ENCODE data around the gene TEX264. TPM values are rescaled to one million over a fixed set of nuclear protein-coding genes. Genes with fewer than 3 reads are reported as not detected.
"Not testable (repeated sequence)": the region's sequence is repeated elsewhere in the genome, so short reads cannot be mapped to it uniquely, and the experiment has no call there.

Gene TEX264, protein sequence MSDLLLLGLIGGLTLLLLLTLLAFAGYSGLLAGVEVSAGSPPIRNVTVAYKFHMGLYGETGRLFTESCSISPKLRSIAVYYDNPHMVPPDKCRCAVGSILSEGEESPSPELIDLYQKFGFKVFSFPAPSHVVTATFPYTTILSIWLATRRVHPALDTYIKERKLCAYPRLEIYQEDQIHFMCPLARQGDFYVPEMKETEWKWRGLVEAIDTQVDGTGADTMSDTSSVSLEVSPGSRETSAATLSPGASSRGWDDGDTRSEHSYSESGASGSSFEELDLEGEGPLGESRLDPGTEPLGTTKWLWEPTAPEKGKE
- 34.7 and 35.0 TPM in 2 replicates for total RNA-seq (2014; rRNA removed; shearing (Covaris generic))

DNA sequence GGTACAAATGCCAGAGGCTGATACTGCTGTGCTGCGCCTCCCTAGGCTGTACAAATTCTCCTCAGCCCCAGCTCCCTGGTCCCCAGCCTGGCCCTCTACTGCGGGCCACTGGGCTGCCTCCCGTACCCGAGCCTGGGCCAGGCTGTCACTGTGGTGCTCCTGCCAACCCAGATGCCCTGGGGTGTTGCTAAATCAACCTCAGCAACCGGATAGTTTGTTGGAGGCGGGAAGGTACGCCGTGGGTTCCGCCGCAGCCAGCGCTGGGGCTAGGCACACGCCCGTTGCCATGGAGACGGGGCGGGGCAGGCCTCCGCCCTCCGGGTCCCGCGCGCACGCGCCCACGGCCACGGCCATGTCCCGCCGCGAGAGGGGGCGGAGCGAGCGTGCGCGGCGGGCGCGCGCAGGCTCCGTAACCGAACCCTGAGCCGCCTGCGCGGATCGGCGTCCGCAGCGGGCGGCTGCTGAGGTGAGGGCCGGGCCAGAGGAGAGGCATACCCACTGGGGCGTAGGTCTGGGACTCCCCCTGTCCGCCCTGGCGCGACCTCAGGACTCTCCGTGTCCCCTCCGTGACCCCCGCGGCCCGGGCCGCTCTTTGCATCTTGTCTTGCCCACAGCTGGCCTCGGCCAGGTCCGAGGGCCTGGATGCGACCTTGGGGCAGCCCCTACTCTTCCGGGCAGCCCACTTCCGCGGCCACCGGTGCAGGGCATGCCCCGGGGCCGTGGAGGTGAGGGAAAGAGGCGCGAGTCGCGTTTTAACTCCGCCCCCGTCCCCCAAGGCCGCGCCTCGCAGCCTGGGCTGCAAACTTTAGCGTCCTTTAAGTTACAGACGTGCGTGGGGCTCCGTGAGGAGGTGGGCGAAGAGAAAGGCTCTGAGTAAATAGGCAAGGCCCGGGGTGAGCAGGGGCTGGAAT lies at the start of gene TEX264:
Gene TEX264, plus strand, starts transcription at position 430 of the 911 bp plus-strand sequence. CDS start 3,053 bp downstream, outside the sequence.
- Histone ChIP-seq H3K9me3 (replicated peaks) (no peaks in the 10 kb centered on the region), H3K27me3 (no peaks in the 10 kb centered on the region), H3K4me3 (peak within 1 kb of the TSS; percentile 68), H3K27ac (peak within 1 kb of the TSS; percentile 70), H3K4me1 (peaks cover 4% of the 10 kb centered on the region; the same call in 1 of the 2 replicates), H3K36me3 (no peaks in the 10 kb centered on the region)
- peak; percentile 87 to 93 for DNase-seq

DNA sequence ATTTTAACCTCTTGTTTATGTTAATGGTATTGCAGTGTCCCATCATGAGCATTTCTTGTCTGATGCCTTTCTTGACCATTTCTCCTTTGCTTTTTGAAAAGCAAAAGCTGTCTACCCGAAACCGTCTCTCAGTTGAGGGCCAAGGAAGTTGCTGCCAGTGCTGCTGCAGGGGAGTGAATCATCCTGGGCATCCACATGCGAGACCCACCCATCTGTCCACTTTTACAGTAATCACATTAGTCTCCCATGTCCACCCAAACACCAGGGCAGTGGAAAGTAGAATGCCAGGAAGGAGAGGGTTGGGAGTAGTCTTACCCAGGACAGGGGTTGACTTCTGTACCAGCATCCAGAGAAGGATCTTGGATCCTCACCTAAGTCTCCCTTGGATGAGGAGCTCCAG lies 48.6 kb upstream of the TEX264 start:
- H3K4me1 ChIP-seq: 0 out of 2 replicates have a peak, but pooled peaks cover 3% of the 10 kb centered on the region
- H3K9me3 ChIP-seq (replicated peaks): no peaks in the 10 kb centered on the region
- H3K27me3 ChIP-seq: no peaks in the 10 kb centered on the region
- H3K36me3 ChIP-seq: peaks cover under 1% of the 10 kb centered on the region; the same call in 1 of the 2 replicates
- no peak overlapping the region for H3K4me3 ChIP-seq
- DNase-seq: no peak
- H3K27ac ChIP-seq: no peak overlapping the region

DNA sequence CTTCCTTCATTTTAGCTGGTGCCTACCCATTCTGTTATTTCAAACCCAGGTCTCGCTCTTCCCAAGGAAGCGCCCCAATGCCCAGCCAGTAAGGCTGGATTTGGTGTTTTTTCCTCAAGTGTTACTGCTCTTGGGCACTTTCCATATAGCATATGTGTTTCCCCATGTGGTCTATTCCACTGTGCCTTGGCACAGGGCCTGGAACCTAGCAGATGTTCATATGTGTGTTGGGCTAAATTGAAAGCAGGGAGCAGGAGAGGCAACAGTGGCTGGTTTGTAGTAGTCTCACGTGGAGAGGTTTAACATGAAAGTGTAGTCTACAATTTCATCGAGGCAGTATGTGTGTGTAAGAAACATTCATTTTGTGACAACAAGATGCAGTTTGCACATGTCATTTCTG lies 48.2 kb upstream of the TEX264 start:
- H3K4me1 ChIP-seq: 0 out of 2 replicates have a peak, but pooled peaks cover 3% of the 10 kb centered on the region
- H3K4me3 ChIP-seq: no peak overlapping the region
- peaks cover 4% of the 10 kb centered on the region; the same call in 1 of the 2 replicates for H3K36me3 ChIP-seq
- DNase-seq: peak in 1 of 2 experiments; percentile 18
- no peaks in the 10 kb centered on the region for H3K27me3 ChIP-seq
- no peaks in the 10 kb centered on the region for H3K9me3 ChIP-seq (replicated peaks)
- no peak overlapping the region for H3K27ac ChIP-seq

DNA sequence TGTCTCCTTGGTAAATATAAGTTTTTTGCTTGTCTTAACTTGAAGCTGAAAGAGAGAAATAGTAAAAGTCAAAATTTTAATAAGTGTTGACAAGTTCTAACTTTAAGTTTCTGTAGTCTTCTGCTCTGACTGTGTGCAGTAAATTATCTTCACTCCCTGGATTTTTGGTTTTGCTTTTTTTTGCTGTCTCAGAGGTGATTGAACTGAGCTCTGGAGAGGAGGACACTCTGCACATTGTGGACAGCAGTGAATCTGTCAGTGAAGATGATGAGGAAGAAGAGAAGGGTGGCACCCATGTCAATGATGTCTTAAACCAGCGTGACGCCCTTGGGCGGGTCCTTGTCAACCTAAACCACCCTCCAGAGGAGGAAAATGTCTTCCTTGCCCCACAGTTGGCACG lies 40.5 kb upstream of the TEX264 start:
- DNase-seq: no peak
- H3K27ac ChIP-seq: no peak overlapping the region
- no peak overlapping the region for H3K4me3 ChIP-seq
- no peaks in the 10 kb centered on the region for H3K27me3 ChIP-seq
- H3K36me3 ChIP-seq: peaks cover 23% of the 10 kb centered on the region
- H3K9me3 ChIP-seq (replicated peaks): no peaks in the 10 kb centered on the region
- H3K4me1 ChIP-seq: no peaks in the 10 kb centered on the region

DNA sequence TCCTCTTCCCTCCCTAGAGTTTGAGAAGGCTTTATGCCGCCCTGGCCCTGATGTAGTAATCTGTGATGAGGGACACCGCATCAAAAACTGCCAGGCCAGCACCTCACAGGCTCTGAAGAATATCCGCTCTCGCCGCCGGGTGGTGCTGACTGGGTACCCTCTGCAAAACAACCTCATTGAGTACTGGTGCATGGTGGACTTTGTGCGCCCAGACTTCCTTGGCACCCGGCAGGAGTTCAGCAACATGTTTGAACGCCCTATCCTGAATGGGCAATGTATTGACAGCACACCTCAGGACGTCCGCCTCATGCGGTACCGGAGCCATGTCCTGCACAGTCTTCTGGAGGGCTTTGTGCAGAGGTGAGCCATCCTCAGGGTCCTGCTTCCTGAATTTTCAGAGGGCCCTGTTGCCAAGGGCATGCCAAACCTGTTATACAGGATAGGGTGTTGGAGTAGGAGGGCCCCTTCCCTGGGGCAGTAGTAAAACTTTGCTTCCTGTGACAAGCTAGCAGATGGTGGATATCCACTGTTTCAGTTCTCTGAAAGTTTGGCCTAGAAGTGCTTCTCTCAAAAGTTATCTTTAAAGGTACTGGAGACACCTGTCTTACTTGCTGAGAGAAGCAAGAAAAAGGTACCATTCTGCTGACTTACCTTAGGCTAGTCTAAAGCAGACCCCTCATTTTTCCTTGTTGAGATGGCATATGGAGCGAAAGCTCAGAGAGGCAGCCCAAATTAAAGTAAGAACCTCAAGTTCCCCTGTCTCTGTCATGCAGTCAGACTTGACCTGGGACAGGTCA lies 33.7 kb upstream of the TEX264 start:
- Histone ChIP-seq H3K4me1 (no peaks in the 10 kb centered on the region), H3K9me3 (replicated peaks) (no peaks in the 10 kb centered on the region), H3K27me3 (no peaks in the 10 kb centered on the region), H3K4me3 (no peak overlapping the region), H3K36me3 (peaks cover 47% of the 10 kb centered on the region), H3K27ac (no peak overlapping the region)
- DNase-seq: no peak

DNA sequence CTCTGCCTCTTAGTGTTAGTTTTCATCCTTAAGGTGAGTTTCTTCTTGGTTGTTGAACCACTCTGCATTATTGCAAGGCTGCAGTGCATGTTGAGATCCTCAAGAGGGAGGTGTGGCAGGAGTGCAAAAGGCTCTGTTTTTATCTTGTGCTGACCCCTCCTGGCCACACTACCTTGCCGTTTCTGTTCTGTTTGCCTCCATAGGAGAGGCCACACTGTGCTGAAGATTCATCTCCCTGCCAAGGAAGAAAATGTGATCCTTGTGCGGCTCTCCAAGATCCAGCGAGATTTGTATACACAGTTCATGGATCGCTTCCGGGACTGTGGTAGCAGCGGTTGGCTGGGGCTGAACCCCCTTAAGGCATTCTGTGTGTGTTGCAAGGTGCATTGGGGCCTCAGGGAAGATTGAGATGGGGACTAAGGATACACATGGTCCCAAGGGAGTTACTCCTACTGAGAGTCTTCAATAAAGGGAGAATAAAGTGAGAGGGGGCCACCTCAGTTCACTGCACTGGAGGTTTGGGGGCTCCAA lies 33.0 kb upstream of the TEX264 start:
- peak; percentile 49 to 55 for DNase-seq
- Histone ChIP-seq H3K4me3 (no peak overlapping the region), H3K36me3 (peaks cover 48% of the 10 kb centered on the region)

DNA sequence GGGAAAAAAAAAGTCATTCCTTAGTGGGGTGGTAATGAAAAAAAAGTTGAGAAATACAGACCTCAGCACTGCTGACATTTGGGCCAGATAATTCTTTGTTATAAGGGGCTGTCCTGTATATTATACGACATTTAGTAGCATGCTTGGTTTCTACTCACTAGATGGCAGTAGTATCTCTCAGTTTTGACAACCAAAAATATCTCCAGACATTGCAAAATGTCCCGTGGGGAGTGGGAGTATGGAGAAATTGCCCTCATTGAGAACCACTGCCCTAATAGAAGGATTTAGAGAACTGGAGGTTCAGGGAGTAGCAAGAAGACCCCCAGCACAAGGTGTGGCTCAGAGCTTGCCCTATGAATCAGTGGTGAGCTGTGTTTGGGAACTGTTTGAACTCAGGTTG lies 28.6 kb upstream of the TEX264 start:
- Histone ChIP-seq H3K27ac (no peak overlapping the region), H3K9me3 (replicated peaks) (no peaks in the 10 kb centered on the region; the same call in 1 of the 2 replicates), H3K4me3 (no peak overlapping the region), H3K4me1 (no peaks in the 10 kb centered on the region), H3K36me3 (peaks cover 68% of the 10 kb centered on the region), H3K27me3 (no peaks in the 10 kb centered on the region)
- DNase-seq: peak in 1 of 2 experiments; percentile 12

More for the DNA sequence above, 33.0 kb upstream of the TEX264 start:
- H3K9me3 ChIP-seq (replicated peaks): no peaks in the 10 kb centered on the region
- no peak overlapping the region for H3K27ac ChIP-seq
- no peaks in the 10 kb centered on the region for H3K27me3 ChIP-seq
- H3K4me1 ChIP-seq: no peaks in the 10 kb centered on the region

DNA sequence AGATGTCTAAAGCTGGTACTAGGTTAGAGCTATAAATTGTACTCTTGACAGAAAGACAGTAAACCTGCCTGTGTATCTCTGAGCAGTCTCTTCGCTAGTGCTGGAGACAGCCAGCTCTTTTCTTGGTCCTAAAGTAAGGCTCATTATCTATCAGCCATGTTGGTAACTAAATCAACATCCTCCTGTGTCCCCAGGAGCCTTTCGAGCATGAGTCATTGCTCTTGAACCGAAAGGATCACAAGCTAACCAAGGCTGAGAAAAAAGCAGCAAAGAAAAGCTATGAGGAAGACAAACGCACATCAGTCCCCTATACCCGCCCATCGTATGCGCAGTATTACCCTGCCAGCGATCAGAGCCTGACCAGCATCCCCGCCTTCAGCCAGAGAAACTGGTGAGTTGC lies 25.0 kb upstream of the TEX264 start:
- Histone ChIP-seq H3K27me3 (no peaks in the 10 kb centered on the region), H3K36me3 (peaks cover 74% of the 10 kb centered on the region), H3K4me3 (no peak overlapping the region), H3K4me1 (no peaks in the 10 kb centered on the region), H3K27ac (no peak overlapping the region), H3K9me3 (replicated peaks) (peaks cover 3% of the 10 kb centered on the region; the same call in 1 of the 2 replicates)
- no peak for DNase-seq

DNA sequence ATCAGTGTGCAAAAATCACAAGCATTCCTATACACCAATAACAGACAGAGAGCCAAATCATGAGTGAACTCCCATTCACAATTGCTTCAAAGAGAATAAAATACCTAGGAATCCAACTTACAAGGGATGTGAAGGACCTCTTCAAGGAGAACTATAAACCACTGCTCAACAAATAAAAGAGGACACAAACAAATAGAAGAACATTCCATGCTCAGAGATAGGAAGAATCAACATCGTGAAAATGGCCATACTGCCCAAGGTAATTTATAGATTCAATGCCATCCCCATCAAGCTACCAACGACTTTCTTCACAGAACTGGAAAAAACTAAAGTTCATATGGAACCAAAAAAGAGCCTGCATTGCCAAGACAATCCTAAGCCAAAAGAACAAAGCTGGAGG lies 18.9 kb upstream of the TEX264 start:
- H3K4me3 ChIP-seq; H3K27ac ChIP-seq; H3K4me1 ChIP-seq; H3K9me3 ChIP-seq (replicated peaks); DNase-seq; H3K27me3 ChIP-seq: not testable (repeated sequence)
- peaks cover 43% of the 10 kb centered on the region for H3K36me3 ChIP-seq

DNA sequence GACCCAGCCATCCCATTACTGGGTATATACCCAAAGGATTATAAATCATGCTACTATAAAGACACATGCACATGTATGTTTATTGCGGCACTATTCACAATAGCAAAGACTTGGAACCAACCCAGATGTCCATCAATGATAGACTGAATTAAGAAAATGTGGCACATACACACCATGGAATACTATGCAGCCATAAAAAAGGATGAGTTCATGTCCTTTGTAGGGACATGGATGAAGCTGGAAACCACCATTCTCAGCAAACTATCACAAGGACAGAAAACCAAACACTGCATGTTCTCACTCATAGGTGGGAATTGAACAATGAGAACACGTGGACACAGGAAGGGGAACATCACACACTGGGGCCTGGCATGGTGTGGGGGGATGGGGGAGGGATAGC lies 17.6 kb upstream of the TEX264 start:
- H3K4me3 ChIP-seq; H3K27me3 ChIP-seq; DNase-seq; H3K9me3 ChIP-seq (replicated peaks); H3K4me1 ChIP-seq; H3K27ac ChIP-seq: not testable (repeated sequence)
- peaks cover 35% of the 10 kb centered on the region for H3K36me3 ChIP-seq

DNA sequence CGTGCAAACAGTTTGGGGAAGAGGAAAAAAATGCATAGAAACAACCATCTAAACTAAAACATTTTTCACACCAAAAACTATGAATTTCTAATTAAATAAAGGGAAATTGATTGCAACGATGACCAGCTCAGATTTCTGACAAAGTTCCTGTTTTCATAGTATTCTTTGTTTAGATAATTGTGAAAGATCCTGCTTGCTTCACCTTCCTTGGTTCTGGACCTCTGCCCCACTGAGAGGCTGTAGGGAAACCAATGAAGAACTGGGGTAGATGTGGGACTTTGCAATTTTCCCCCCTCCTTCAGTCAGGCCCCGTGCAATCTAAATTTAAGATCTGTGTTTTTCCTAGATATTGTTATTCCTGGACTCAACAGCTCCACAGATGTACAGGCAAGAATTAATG lies 13.8 kb upstream of the TEX264 start:
- H3K36me3 ChIP-seq: peaks cover 40% of the 10 kb centered on the region
- H3K27ac ChIP-seq: no peak overlapping the region
- no peak overlapping the region for H3K4me3 ChIP-seq
- H3K9me3 ChIP-seq (replicated peaks): no peaks in the 10 kb centered on the region
- H3K27me3 ChIP-seq: no peaks in the 10 kb centered on the region
- no peaks in the 10 kb centered on the region for H3K4me1 ChIP-seq
- no peak for DNase-seq

DNA sequence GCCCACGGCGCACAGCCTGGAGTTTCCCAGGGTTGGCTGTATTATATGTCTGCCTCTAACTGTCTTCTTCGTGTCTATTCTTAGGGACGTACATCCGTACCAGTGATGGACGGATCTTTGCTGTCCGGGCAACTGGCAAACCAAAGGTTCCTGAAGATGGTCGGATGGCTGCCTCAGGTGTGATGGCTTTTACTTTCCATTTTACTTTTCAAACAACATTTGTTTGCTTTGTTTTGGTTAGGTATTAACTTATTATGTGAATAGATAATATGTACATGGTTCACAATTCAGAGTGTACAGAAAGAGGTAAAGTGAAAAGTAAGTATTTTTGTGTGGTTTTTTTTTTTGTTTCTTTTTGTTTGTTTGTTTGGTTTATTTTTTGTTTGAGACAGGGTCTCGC lies 11.1 kb upstream of the TEX264 start:
- DNase-seq: no peak
- H3K9me3 ChIP-seq (replicated peaks): no peaks in the 10 kb centered on the region
- H3K4me1 ChIP-seq: no peaks in the 10 kb centered on the region
- H3K27ac ChIP-seq: no peak overlapping the region
- peaks cover 33% of the 10 kb centered on the region for H3K36me3 ChIP-seq
- H3K27me3 ChIP-seq: no peaks in the 10 kb centered on the region
- H3K4me3 ChIP-seq: no peak overlapping the region

DNA sequence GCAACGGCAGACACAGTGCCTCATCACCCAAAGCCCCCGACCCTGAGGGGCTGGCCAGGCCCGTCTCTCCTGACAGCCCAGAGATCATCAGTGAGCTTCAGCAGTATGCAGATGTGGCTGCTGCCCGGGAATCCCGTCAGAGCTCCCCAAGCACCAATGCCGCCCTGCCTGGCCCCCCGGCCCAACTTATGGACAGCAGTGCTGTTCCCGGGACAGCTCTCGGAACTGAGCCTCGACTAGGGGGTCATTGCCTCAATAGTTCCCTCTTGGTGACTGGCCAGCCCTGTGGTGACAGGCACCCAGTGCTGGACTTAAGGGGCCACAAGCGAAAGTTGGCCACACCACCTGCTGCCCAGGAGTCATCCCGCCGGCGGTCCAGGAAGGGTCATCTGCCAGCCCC lies 8.6 kb upstream of the TEX264 start:
- H3K4me3 ChIP-seq: no peak overlapping the region

DNA sequence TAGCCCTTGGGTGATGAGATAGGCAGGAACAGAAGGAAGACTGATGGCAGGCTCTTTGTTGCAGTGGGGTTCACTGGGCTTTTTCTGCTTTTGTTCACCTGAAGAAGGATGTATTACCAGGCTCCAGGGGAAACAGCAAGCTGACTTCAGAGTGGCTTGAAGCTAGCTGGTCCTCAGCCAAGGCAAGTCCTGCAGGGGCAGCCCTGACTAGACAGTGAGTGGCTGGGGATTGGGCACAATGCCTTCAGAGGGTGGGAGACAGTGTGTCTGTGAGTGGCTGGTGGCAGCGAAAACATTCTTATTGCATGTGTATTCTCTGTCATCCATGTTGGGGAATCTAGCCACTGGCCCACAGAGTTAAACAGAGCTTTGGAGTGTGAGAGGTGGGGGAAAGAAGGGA lies 2.3 kb upstream of the TEX264 start:
- H3K36me3 ChIP-seq: no peaks in the 10 kb centered on the region; the same call in 1 of the 2 replicates
- no peak for DNase-seq
- peaks cover 4% of the 10 kb centered on the region; the same call in 1 of the 2 replicates for H3K4me1 ChIP-seq
- no peaks in the 10 kb centered on the region for H3K27me3 ChIP-seq
- H3K9me3 ChIP-seq (replicated peaks): no peaks in the 10 kb centered on the region
- no peak overlapping the region for H3K27ac ChIP-seq
- no peak overlapping the region for H3K4me3 ChIP-seq

More for the DNA sequence above, 8.6 kb upstream of the TEX264 start:
- Histone ChIP-seq H3K27me3 (no peaks in the 10 kb centered on the region), H3K4me1 (no peaks in the 10 kb centered on the region), H3K36me3 (peaks cover 27% of the 10 kb centered on the region), H3K27ac (no peak overlapping the region), H3K9me3 (replicated peaks) (no peaks in the 10 kb centered on the region)
- no peak for DNase-seq
